PC-3 (cell line): ENCODE results near the gene ACADL.

Source experiments
- CTCF ChIP-seq: fragments of 300-600 bp; sonication (generic); conservative IDR thresholded peaks from 2 replicates; pipeline ENCODE4 v1.5.1; 2017; ENCODE audit warnings: antibody characterized with exemption, low read depth, mild to moderate bottlenecking, low read length
- EZH2 ChIP-seq: fragments of 300-600 bp; sonication (generic); IDR thresholded peaks from one replicate; pipeline ENCODE4 v1.6.1; 2017; ENCODE audit warnings: antibody characterized with exemption, mild to moderate bottlenecking, low read length; ENCODE audit not compliant: unreplicated experiment

GRCh38 chr2:210267698-210268097 lies 42.5 kb upstream of the ACADL start:
- TF ChIP-seq CTCF (no peak), EZH2 (no peak)
